ENCODE data around the gene IGFALS. TPM values are rescaled to one million over a fixed set of nuclear protein-coding genes. Genes with fewer than 3 reads are reported as not detected.

Gene IGFALS
- polyA plus RNA-seq, 1 donor from 2014 or later = 1.2 TPM

GRCh38 chr16:1787322-1788094 is 6.0 kb downstream of the IGFALS start:
- H3K36me3 ChIP-seq (ENCODE audit: insufficient read depth, low read length) = no peaks in the 10 kb centered on the region
- no peak for TF ChIP-seq REST (IDR thresholded peaks at IDR 0.05; ENCODE audit: borderline replicate concordance)
- TF ChIP-seq, protein P1, sequence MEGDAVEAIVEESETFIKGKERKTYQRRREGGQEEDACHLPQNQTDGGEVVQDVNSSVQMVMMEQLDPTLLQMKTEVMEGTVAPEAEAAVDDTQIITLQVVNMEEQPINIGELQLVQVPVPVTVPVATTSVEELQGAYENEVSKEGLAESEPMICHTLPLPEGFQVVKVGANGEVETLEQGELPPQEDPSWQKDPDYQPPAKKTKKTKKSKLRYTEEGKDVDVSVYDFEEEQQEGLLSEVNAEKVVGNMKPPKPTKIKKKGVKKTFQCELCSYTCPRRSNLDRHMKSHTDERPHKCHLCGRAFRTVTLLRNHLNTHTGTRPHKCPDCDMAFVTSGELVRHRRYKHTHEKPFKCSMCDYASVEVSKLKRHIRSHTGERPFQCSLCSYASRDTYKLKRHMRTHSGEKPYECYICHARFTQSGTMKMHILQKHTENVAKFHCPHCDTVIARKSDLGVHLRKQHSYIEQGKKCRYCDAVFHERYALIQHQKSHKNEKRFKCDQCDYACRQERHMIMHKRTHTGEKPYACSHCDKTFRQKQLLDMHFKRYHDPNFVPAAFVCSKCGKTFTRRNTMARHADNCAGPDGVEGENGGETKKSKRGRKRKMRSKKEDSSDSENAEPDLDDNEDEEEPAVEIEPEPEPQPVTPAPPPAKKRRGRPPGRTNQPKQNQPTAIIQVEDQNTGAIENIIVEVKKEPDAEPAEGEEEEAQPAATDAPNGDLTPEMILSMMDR (IDR thresholded peaks at IDR 0.05; ENCODE audit: poor library complexity, severe bottlenecking) = no peak
- TF ChIP-seq TAF1 (IDR thresholded peaks at IDR 0.05; ENCODE audit: low read depth) = no peak
- no peak for TF ChIP-seq SMC3 (conservative IDR thresholded peaks at IDR 0.05; ENCODE audit: poor library complexity)
- no peak for TF ChIP-seq RAD21 (conservative IDR thresholded peaks at IDR 0.05)
- TF ChIP-seq POLR2AphosphoS5 (IDR thresholded peaks at IDR 0.05) = no peak
- no peak for TF ChIP-seq MXI1 (conservative IDR thresholded peaks at IDR 0.05; ENCODE audit: poor library complexity, severe bottlenecking)
- no peak for TF ChIP-seq EP300 (conservative IDR thresholded peaks at IDR 0.05; ENCODE audit: poor library complexity, severe bottlenecking)
- no peak for TF ChIP-seq EZH2 (IDR thresholded peaks at IDR 0.05; ENCODE audit: borderline replicate concordance, insufficient read depth, low read length, poor library complexity, severe bottlenecking)
- H3K27me3 ChIP-seq (ENCODE audit: insufficient read depth, low read depth, low read length) = no peaks in the 10 kb centered on the region
- no peaks in the 10 kb centered on the region for H3K9me2 ChIP-seq (ENCODE audit: insufficient read depth, low read length)
- no peak overlapping the region for H2AFZ ChIP-seq (ENCODE audit: low read depth, low read length)
- no peaks in the 10 kb centered on the region for H3F3A ChIP-seq (ENCODE audit: insufficient read depth, low read length, poor library complexity, severe bottlenecking)
- no peaks in the 10 kb centered on the region for H4K20me1 ChIP-seq (ENCODE audit: insufficient read depth)
- no peak overlapping the region for H3K4me2 ChIP-seq (ENCODE audit: low read length)
- no peak overlapping the region for H3K27ac ChIP-seq (ENCODE audit: low read length)
- no peak overlapping the region for H3K4me3 ChIP-seq (ENCODE audit: low read length)
- no peak overlapping the region for H3K9ac ChIP-seq (ENCODE audit: low read length)
- no peaks in the 10 kb centered on the region for H3K9me3 ChIP-seq (ENCODE audit: low read length)
- H3K79me2 ChIP-seq (replicated peaks; ENCODE audit: insufficient read depth, low read length) = peaks cover 16% of the 10 kb centered on the region

GRCh38 chr16:1787056-1787321 is 6.5 kb downstream of the IGFALS start:
- Histone ChIP-seq H3K4me3 (ENCODE audit: low read length) (no peak overlapping the region), H4K20me1 (ENCODE audit: insufficient read depth) (no peaks in the 10 kb centered on the region), H3K4me2 (ENCODE audit: low read length) (no peak overlapping the region), H3K9me3 (ENCODE audit: low read length) (no peaks in the 10 kb centered on the region), H3K9ac (ENCODE audit: low read length) (no peak overlapping the region), H3K36me3 (ENCODE audit: insufficient read depth, low read length) (no peaks in the 10 kb centered on the region), H3K79me2 (replicated peaks; ENCODE audit: insufficient read depth, low read length) (peaks cover 16% of the 10 kb centered on the region), H3K27me3 (ENCODE audit: insufficient read depth, low read depth, low read length) (no peaks in the 10 kb centered on the region), H3F3A (ENCODE audit: insufficient read depth, low read length, poor library complexity, severe bottlenecking) (no peaks in the 10 kb centered on the region), H2AFZ (ENCODE audit: low read depth, low read length) (no peak overlapping the region), H3K27ac (ENCODE audit: low read length) (no peak overlapping the region), H3K9me2 (ENCODE audit: insufficient read depth, low read length) (no peaks in the 10 kb centered on the region)
- no peak for TF ChIP-seq RAD21 (conservative IDR thresholded peaks at IDR 0.05)
- TF ChIP-seq MXI1 (conservative IDR thresholded peaks at IDR 0.05; ENCODE audit: poor library complexity, severe bottlenecking) = no peak
- TF ChIP-seq EP300 (conservative IDR thresholded peaks at IDR 0.05; ENCODE audit: poor library complexity, severe bottlenecking) = no peak
- TF ChIP-seq TAF1 (IDR thresholded peaks at IDR 0.05; ENCODE audit: low read depth) = no peak
- no peak for TF ChIP-seq EZH2 (IDR thresholded peaks at IDR 0.05; ENCODE audit: borderline replicate concordance, insufficient read depth, low read length, poor library complexity, severe bottlenecking)
- TF ChIP-seq POLR2AphosphoS5 (IDR thresholded peaks at IDR 0.05) = no peak
- no peak for TF ChIP-seq REST (IDR thresholded peaks at IDR 0.05; ENCODE audit: borderline replicate concordance)

Measured in neural cell (in vitro differentiated cells).